GM12878 (cell line): ENCODE results near the gene COX11.

Experiments
- EP300 ChIP-seq, 2 experiments: fragments of 150-350 bp in 1 of 2; IDR thresholded peaks; 2 replicates each; pipeline ENCODE4 v1.6.1; 2011 to 2012; ENCODE audit warnings: low read depth in 2 of 2, low read length in 2 of 2, borderline replicate concordance in 1 of 2, improper control_type of control experiment in 1 of 2, inconsistent platforms in 1 of 2; ENCODE audit not compliant: control insufficient read depth in 1 of 2
- FOS ChIP-seq: IDR thresholded peaks from 3 replicates; pipeline ENCODE4 v1.6.1; 2011; ENCODE audit warnings: borderline replicate concordance; ENCODE audit not compliant: insufficient read length; ENCODE audit errors: extremely low read depth
- POLR2A ChIP-seq: IDR thresholded peaks from 2 replicates; pipeline ENCODE4 v1.6.1; 2011; ENCODE audit warnings: low read depth, mild to moderate bottlenecking, low read length
- POU2F2 ChIP-seq: IDR thresholded peaks from 3 replicates; pipeline ENCODE4 v1.6.1; 2011; ENCODE audit warnings: low read depth, mild to moderate bottlenecking, low read length, borderline replicate concordance
- RB1 ChIP-seq: fragments of 450-650 bp; formaldehyde crosslinking; IDR thresholded peaks from 2 replicates; pipeline ENCODE4 v1.6.1; 2017; ENCODE audit warnings: mild to moderate bottlenecking, borderline replicate concordance
- SMAD1 ChIP-seq: fragments of 450-650 bp; IDR thresholded peaks from 2 replicates; pipeline ENCODE4 v1.6.1; 2018; ENCODE audit warnings: mild to moderate bottlenecking, low read depth; ENCODE audit not compliant: partially characterized antibody

- TF ChIP-seq POU2F2: no peak
- TF ChIP-seq POLR2A: no peak
- TF ChIP-seq SMAD1: no peak
- no peak for TF ChIP-seq RB1
- TF ChIP-seq EP300 (IDR thresholded peaks at IDR 0.05; ENCODE audit: borderline replicate concordance in 1 of 2, control insufficient read depth in 1 of 2, low read depth in 2 of 2, low read length in 2 of 2): no peak
- no peak for TF ChIP-seq FOS
Measured at GRCh38 chr17:54935471-54935870, 33.0 kb downstream of the COX11 start.
